Ishikawa (cell line): Measurements from ENCODE around the gene TNP2.

Experiments
- CEBPB ChIP-seq: IDR thresholded peaks from 2 replicates; pipeline ENCODE4 v1.6.1; 2012
- CREB1 ChIP-seq: IDR thresholded peaks from 2 replicates; pipeline ENCODE4 v1.6.1; 2012; ENCODE audit warnings: low read depth
- EP300 ChIP-seq: IDR thresholded peaks from 2 replicates; pipeline ENCODE4 v1.6.1; 2012; ENCODE audit warnings: borderline replicate concordance
- FOXM1 ChIP-seq: IDR thresholded peaks from 2 replicates; pipeline ENCODE4 v1.6.1; 2012; ENCODE audit warnings: low read depth, borderline replicate concordance
- MAX ChIP-seq: IDR thresholded peaks from 2 replicates; pipeline ENCODE4 v1.6.1; 2012
- NFIC ChIP-seq: IDR thresholded peaks from 2 replicates; pipeline ENCODE4 v1.6.1; 2012
- REST ChIP-seq: IDR thresholded peaks from 2 replicates; pipeline ENCODE4 v1.6.1; 2012; ENCODE audit warnings: low read depth, mild to moderate bottlenecking
- TCF12 ChIP-seq: IDR thresholded peaks from 2 replicates; pipeline ENCODE4 v1.6.1; 2012; ENCODE audit warnings: low read depth
- YY1 ChIP-seq: IDR thresholded peaks from 2 replicates; pipeline ENCODE4 v1.6.1; 2012; ENCODE audit warnings: low read depth
- ZBTB7A ChIP-seq: IDR thresholded peaks from 2 replicates; pipeline ENCODE4 v1.6.1; 2012; ENCODE audit warnings: low read depth

- TF ChIP-seq REST (no peak), FOXM1 (no peak), YY1 (no peak), CREB1 (no peak), EP300 (no peak), ZBTB7A (no peak), NFIC (peak; percentile 55), MAX (no peak), CEBPB (no peak), TCF12 (no peak)
Measured at GRCh38 chr16:11303405-11304138, 34.4 kb upstream of the TNP2 start.
